SK-N-SH treated with all-trans-retinoic acid at 6 μM for 48 hours (cell line): ENCODE data around the gene KANTR.

Source experiments
- ATAC-seq: fragments of 200-7000 bp; cut with Tn5 transposase; 3 replicates; pipeline ENCODE4 v1.9.1; 2020; ENCODE audit warnings: mild to moderate bottlenecking, moderate library complexity
- ARNTL ChIP-seq: fragments of 450-650 bp; formaldehyde crosslinking; IDR thresholded peaks from 2 replicates; pipeline ENCODE4 v1.5.0; 2020; ENCODE audit warnings: low read depth, mild to moderate bottlenecking, moderate library complexity, borderline replicate concordance
- BACH2 ChIP-seq: fragments of 250-450 bp; sonication (Bioruptor Pico); IDR thresholded peaks from 2 replicates; pipeline ENCODE4 v1.9.0; 2021; ENCODE audit warnings: mild to moderate bottlenecking, borderline replicate concordance
- CREB5 ChIP-seq: fragments of 250-450 bp; sonication (Bioruptor Pico); IDR thresholded peaks from 2 replicates; pipeline ENCODE4 v1.5.1; 2020; ENCODE audit warnings: low read depth, mild to moderate bottlenecking, moderate library complexity
- CSDC2 ChIP-seq: fragments of 250-450 bp; sonication (Bioruptor Pico); IDR thresholded peaks from 2 replicates; pipeline ENCODE4 v1.5.0; 2020; ENCODE audit warnings: mild to moderate bottlenecking, moderate library complexity
- CSRNP3 ChIP-seq: fragments of 250-450 bp; sonication (Bioruptor Pico); IDR thresholded peaks from 2 replicates; pipeline ENCODE4 v1.5.1; 2021; ENCODE audit warnings: mild to moderate bottlenecking, moderate library complexity
- GLIS3 ChIP-seq: fragments of 250-450 bp; sonication (Bioruptor Pico); IDR thresholded peaks from 2 replicates; pipeline ENCODE4 v1.5.0; 2020; ENCODE audit warnings: mild to moderate bottlenecking, moderate library complexity
- ISL1 ChIP-seq: fragments of 250-450 bp; sonication (Bioruptor Pico); IDR thresholded peaks from 2 replicates; pipeline ENCODE4 v2.1.2; 2022; ENCODE audit warnings: mild to moderate bottlenecking, moderate library complexity
- OSR1 ChIP-seq: fragments of 250-450 bp; sonication (Bioruptor Pico); IDR thresholded peaks from 2 replicates; pipeline ENCODE4 v1.8.0; 2022; ENCODE audit warnings: moderate library complexity, mild to moderate bottlenecking, inconsistent platforms
- PATZ1 ChIP-seq: fragments of 250-450 bp; sonication (Bioruptor Pico); IDR thresholded peaks from 2 replicates; pipeline ENCODE4 v1.8.0; 2020; ENCODE audit warnings: mild to moderate bottlenecking, moderate library complexity, borderline replicate concordance
- POU6F1 ChIP-seq: fragments of 250-450 bp; sonication (Bioruptor Pico); IDR thresholded peaks from 2 replicates; pipeline ENCODE4 v1.8.0; 2021; ENCODE audit warnings: low read depth, mild to moderate bottlenecking, moderate library complexity, borderline replicate concordance
- PPARA ChIP-seq: fragments of 250-450 bp; sonication (Bioruptor Pico); IDR thresholded peaks from 2 replicates; pipeline ENCODE4 v1.5.0; 2020; ENCODE audit warnings: mild to moderate bottlenecking, borderline replicate concordance
- RARB ChIP-seq: fragments of 250-450 bp; sonication (Bioruptor Pico); IDR thresholded peaks from 2 replicates; pipeline ENCODE4 v1.8.0; 2021; ENCODE audit warnings: mild to moderate bottlenecking, moderate library complexity
- SNAI2 ChIP-seq: fragments of 250-450 bp; sonication (Bioruptor Pico); IDR thresholded peaks from 2 replicates; pipeline ENCODE4 v1.5.0; 2020; ENCODE audit warnings: mild to moderate bottlenecking, moderate library complexity
- TOX ChIP-seq: fragments of 250-450 bp; sonication (Bioruptor Pico); IDR thresholded peaks from 2 replicates; pipeline ENCODE4 v1.8.0; 2021; ENCODE audit warnings: mild to moderate bottlenecking, moderate library complexity, borderline replicate concordance
- ZC3H10 ChIP-seq: fragments of 250-450 bp; sonication (Bioruptor Pico); IDR thresholded peaks from 2 replicates; pipeline ENCODE4 v1.5.1; 2021; ENCODE audit warnings: mild to moderate bottlenecking, moderate library complexity
- ZFP3 ChIP-seq: fragments of 250-450 bp; sonication (Bioruptor Pico); IDR thresholded peaks from 2 replicates; pipeline ENCODE4 v1.5.0; 2020; ENCODE audit warnings: mild to moderate bottlenecking, moderate library complexity
- ZFP30 ChIP-seq: fragments of 450-650 bp; formaldehyde crosslinking; IDR thresholded peaks from 2 replicates; pipeline ENCODE4 v1.5.0; 2022; ENCODE audit warnings: mild to moderate bottlenecking, moderate library complexity
- ZNF565 ChIP-seq: fragments of 450-650 bp; formaldehyde crosslinking; conservative IDR thresholded peaks from 2 replicates; pipeline ENCODE4 v1.5.0; 2020; ENCODE audit warnings: low read depth, mild to moderate bottlenecking, moderate library complexity
- ZNF70 ChIP-seq: fragments of 450-650 bp; formaldehyde crosslinking; IDR thresholded peaks from 2 replicates; pipeline ENCODE4 v1.5.0; 2020; ENCODE audit warnings: mild to moderate bottlenecking, moderate library complexity
- ZNF8 ChIP-seq: fragments of 450-650 bp; formaldehyde crosslinking; IDR thresholded peaks from 2 replicates; pipeline ENCODE4 v1.5.0; 2020; ENCODE audit warnings: mild to moderate bottlenecking, moderate library complexity

The KANTR gene

GRCh38 chrX:53077207-53078197 lies 16.4 kb upstream of the KANTR start:
- TF ChIP-seq ISL1 (CRISPR knock-in tag) (no peak), SNAI2 (CRISPR knock-in tag) (no peak), POU6F1 (CRISPR knock-in tag) (no peak), ZNF565 (CRISPR knock-in tag) (no peak), BACH2 (CRISPR knock-in tag) (no peak), PPARA (CRISPR knock-in tag) (no peak), ZNF8 (CRISPR knock-in tag) (no peak)
- ATAC-seq, result no peak

GRCh38 chrX:53078943-53079342 lies 15.0 kb upstream of the KANTR start:
- TF ChIP-seq PPARA (CRISPR knock-in tag) (no peak), BACH2 (CRISPR knock-in tag) (no peak), GLIS3 (CRISPR knock-in tag) (no peak), CREB5 (no peak), OSR1 (CRISPR knock-in tag) (no peak), ISL1 (CRISPR knock-in tag) (no peak), ZFP30 (CRISPR knock-in tag) (no peak), TOX (no peak), RARB (CRISPR knock-in tag) (no peak), ZNF8 (CRISPR knock-in tag) (no peak), ARNTL (CRISPR knock-in tag) (no peak), ZFP3 (CRISPR knock-in tag) (no peak), POU6F1 (CRISPR knock-in tag) (no peak), PATZ1 (CRISPR knock-in tag) (no peak)
- no peak for ATAC-seq

- no peak for TF ChIP-seq TOX
- no peak for TF ChIP-seq ZNF70 (CRISPR knock-in tag)
- no peak for TF ChIP-seq GLIS3 (CRISPR knock-in tag)
- no peak for TF ChIP-seq ZFP30 (CRISPR knock-in tag)
- no peak for TF ChIP-seq ZC3H10
- TF ChIP-seq SNAI2 (CRISPR knock-in tag), result no peak
- no peak for TF ChIP-seq CREB5
- TF ChIP-seq ARNTL (CRISPR knock-in tag), result no peak
- no peak for TF ChIP-seq CSDC2 (CRISPR knock-in tag)
- no peak for TF ChIP-seq CSRNP3 (CRISPR knock-in tag)
- TF ChIP-seq ZNF8 (CRISPR knock-in tag), result no peak
- no peak for TF ChIP-seq PPARA (CRISPR knock-in tag)
- no peak for TF ChIP-seq ZFP3 (CRISPR knock-in tag)
- ATAC-seq, result no peak
Observed at GRCh38 chrX:53080628-53081580, 13.0 kb upstream of the KANTR start.
